Measurements from ENCODE around the gene BCS1L.

DNA sequence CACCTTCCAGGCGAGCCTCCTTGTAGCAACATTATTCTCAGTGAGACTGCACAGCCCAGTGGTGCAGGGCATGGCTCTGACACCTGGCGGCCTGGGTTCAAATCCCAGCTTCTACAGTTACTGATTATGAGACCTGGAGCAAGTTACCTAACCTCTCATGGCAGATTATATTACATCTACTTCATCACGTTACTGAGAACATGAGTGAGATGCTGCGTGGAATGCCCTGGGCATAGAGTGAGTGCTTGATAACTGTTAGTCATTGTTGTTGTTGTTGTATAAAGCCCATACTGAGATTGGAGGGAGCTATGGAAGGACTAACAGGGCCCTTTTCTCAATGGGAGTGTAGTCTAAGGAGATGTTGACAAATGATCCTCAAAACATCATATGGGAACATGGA, 33.1 kb upstream of the BCS1L start:
- TF ChIP-seq TCF12 (IDR thresholded peaks at IDR 0.05; ENCODE audit: low read depth) = no peak
- TF ChIP-seq YY1 (IDR thresholded peaks at IDR 0.05; ENCODE audit: low read depth) = no peak
- TF ChIP-seq NFIC (IDR thresholded peaks at IDR 0.05) = no peak
- no peak for TF ChIP-seq TEAD4 (IDR thresholded peaks at IDR 0.05)
- no peak for TF ChIP-seq EP300 (IDR thresholded peaks at IDR 0.05; ENCODE audit: borderline replicate concordance)
- TF ChIP-seq TAF1 (IDR thresholded peaks at IDR 0.05; ENCODE audit: low read depth) = no peak
- TF ChIP-seq, protein P1, sequence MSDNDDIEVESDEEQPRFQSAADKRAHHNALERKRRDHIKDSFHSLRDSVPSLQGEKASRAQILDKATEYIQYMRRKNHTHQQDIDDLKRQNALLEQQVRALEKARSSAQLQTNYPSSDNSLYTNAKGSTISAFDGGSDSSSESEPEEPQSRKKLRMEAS (IDR thresholded peaks at IDR 0.05) = no peak
- no peak for TF ChIP-seq RAD21 (IDR thresholded peaks at IDR 0.05; ENCODE audit: low read depth)
- no peak for TF ChIP-seq CEBPB (IDR thresholded peaks at IDR 0.05)
- no peak for TF ChIP-seq CREB1 (IDR thresholded peaks at IDR 0.05; ENCODE audit: low read depth)
- no peak for TF ChIP-seq FOXM1 (IDR thresholded peaks at IDR 0.05; ENCODE audit: borderline replicate concordance, low read depth)
- TF ChIP-seq, protein P2, sequence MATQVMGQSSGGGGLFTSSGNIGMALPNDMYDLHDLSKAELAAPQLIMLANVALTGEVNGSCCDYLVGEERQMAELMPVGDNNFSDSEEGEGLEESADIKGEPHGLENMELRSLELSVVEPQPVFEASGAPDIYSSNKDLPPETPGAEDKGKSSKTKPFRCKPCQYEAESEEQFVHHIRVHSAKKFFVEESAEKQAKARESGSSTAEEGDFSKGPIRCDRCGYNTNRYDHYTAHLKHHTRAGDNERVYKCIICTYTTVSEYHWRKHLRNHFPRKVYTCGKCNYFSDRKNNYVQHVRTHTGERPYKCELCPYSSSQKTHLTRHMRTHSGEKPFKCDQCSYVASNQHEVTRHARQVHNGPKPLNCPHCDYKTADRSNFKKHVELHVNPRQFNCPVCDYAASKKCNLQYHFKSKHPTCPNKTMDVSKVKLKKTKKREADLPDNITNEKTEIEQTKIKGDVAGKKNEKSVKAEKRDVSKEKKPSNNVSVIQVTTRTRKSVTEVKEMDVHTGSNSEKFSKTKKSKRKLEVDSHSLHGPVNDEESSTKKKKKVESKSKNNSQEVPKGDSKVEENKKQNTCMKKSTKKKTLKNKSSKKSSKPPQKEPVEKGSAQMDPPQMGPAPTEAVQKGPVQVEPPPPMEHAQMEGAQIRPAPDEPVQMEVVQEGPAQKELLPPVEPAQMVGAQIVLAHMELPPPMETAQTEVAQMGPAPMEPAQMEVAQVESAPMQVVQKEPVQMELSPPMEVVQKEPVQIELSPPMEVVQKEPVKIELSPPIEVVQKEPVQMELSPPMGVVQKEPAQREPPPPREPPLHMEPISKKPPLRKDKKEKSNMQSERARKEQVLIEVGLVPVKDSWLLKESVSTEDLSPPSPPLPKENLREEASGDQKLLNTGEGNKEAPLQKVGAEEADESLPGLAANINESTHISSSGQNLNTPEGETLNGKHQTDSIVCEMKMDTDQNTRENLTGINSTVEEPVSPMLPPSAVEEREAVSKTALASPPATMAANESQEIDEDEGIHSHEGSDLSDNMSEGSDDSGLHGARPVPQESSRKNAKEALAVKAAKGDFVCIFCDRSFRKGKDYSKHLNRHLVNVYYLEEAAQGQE (IDR thresholded peaks at IDR 0.05; ENCODE audit: low read depth) = no peak
- TF ChIP-seq, protein P3, sequence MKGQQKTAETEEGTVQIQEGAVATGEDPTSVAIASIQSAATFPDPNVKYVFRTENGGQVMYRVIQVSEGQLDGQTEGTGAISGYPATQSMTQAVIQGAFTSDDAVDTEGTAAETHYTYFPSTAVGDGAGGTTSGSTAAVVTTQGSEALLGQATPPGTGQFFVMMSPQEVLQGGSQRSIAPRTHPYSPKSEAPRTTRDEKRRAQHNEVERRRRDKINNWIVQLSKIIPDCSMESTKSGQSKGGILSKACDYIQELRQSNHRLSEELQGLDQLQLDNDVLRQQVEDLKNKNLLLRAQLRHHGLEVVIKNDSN (IDR thresholded peaks at IDR 0.05) = no peak
